Ovary (tissue), 9 donors: ENCODE data around the gene L1CAM. TPM values are rescaled to one million over a fixed set of nuclear protein-coding genes. Genes with fewer than 3 reads are reported as not detected.

ENCODE experiments used
- DNase-seq, 5 donors: peaks; one replicate each; pipeline ENCODE4 v3.0.0-alpha.2; 2019 to 2020
- H3K27ac ChIP-seq, 2 donors: fragments of 200-600 bp; one replicate each; pipeline versions ENCODE4 v1.5.1 to v1.8.0; 2019 to 2022
- H3K27me3 ChIP-seq: fragments of 200-600 bp; one replicate; pipeline ENCODE4 v1.8.0; 2022
- H3K36me3 ChIP-seq: fragments of 200-600 bp; sonication (generic); one replicate; pipeline ENCODE4 v1.5.1; 2019
- H3K4me1 ChIP-seq: one replicate; pipeline ENCODE4 v1.8.1; 2013; ENCODE audit warnings: mild to moderate bottlenecking, moderate library complexity; ENCODE audit not compliant: insufficient read depth
- H3K4me3 ChIP-seq: fragments of 200-600 bp; sonication (generic); one replicate; pipeline ENCODE4 v1.5.1; 2017
- H3K9me3 ChIP-seq, 2 donors: fragments of 200-600 bp in 1 of 2; sonication (generic) in 1 of 2; one replicate each; pipeline versions ENCODE4 v1.5.1 to v1.8.1; 2013 to 2019; ENCODE audit warnings: mild to moderate bottlenecking in 1 of 2, moderate library complexity in 1 of 2
- EP300 ChIP-seq: sonication (generic); formaldehyde crosslinking; IDR thresholded peaks from one replicate; pipeline ENCODE4 v1.6.1; 2017; ENCODE audit warnings: antibody characterized with exemption
- POLR2A ChIP-seq: fragments of 450-650 bp; IDR thresholded peaks from one replicate; pipeline ENCODE4 v1.6.1; 2017; ENCODE audit warnings: antibody characterized with exemption, mild to moderate bottlenecking, moderate library complexity
- WGBS, 3 donors: extraction: QIAGEN DNeasy Blood & Tissue Kit in 1 of 3; methylation state at CpG; one replicate each; pipeline versions ENCODE4 v1.1.5 to v1.1.7; 2013 to 2017; 5-methylcytosine and 5-hydroxymethylcytosine counted together
- intact Hi-C, 4 donors: fragments of 100-400 bp; cut with DNase I; formaldehyde crosslinking; loops; one replicate each; pipeline versions ENCODE4 v1.11.0 to v1.15.1; 2022 to 2023
- polyA plus RNA-seq, 2 donors: library from polyadenylated mRNA; stranded (reverse); fragments of 200-250 nt in 1 of 2; fragments of 350-450 nt in 1 of 2; fragmentation: Illumina TruSeq in 1 of 2; extraction: RNeasy Lipid Tissue Mini Kit (QIAGEN cat#74804) in 1 of 2; gene quantifications; one replicate each; pipeline ENCODE4 v1.2.3, GENCODE V29; 2013 to 2014
- total RNA-seq, 7 donors: library from RNA; depleted of rRNA in 2 of 7; stranded (reverse); fragments of >200 nt in 2 of 7; fragmentation: NEBNext Ultra II Directional in 3 of 7; extraction: Animal tissue kit (Norgen Biotek cat#: 25700) in 3 of 7; gene quantifications; one replicate each; pipeline versions ENCODE4 v1.1.0 to v1.2.4, GENCODE V29; 2016 to 2023
- TF ChIP-seq, protein P1 (sequence below), 3 donors: fragments of 450-650 bp in 2 of 3; fragments of 200-600 bp in 1 of 3; IDR thresholded peaks; one replicate each; pipeline versions ENCODE4 v1.5.1 to v1.8.0; 2016 to 2022; ENCODE audit warnings: antibody characterized with exemption in 3 of 3, mild to moderate bottlenecking in 1 of 3
- donor health status: DM: no; HTN: no; CAD: no; lungs with moderate emphysema.
- donor health status: DM: no; HTN: no; CAD: no.
- donor health status: Bipolar disorder and iron deficiency.
- donor health status: DM: yes; HTN: yes; CAD: no.
- donor health status: DM: no; HTN: no; CAD: no.
- donor health status: DM: yes; HTN: yes; CAD: no.

Gene L1CAM
- total and polyA plus RNA-seq, 9 donors, result 0.36 to 3.0 (median 0.99) TPM; not detected in 1

DNA sequence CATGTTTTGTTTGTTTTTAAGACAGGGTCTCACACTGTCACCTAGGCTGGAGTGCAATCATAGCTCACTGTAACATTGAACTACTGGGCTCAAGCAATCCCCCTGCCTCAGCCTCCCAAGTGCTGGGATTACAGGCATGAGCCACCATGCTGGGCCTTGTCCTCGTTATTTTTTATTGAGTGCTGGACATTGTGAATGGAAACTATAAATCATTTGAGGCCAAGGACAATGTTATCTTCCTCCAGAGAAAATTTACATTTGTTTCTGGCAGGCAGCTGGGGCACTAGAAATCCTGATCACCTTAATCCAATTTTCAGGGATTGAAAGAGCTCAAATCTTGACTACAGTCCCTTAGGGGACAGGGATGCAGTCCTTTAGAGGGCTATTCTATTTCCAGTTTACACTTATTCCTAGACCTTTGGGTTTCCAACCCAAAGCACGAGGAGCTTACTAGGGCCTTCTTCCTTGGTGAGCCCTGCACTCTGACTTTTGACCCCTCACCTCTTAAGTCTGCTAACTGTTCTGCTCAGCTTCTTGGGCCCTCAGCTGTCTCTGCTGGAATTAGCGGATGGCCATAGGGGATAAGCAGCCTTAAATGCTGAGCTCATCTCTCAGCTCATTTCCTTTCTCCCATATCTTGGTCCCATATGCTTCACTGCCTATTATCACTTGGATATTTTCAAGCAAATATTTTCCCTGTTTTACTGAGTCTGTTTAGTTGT is 32.6 kb downstream of the L1CAM start:
- WGBS, 3 donors, result 41 to 52% (median 46%) methylated on average over 3 of the region's 3 CpGs
- TF ChIP-seq, protein P1, sequence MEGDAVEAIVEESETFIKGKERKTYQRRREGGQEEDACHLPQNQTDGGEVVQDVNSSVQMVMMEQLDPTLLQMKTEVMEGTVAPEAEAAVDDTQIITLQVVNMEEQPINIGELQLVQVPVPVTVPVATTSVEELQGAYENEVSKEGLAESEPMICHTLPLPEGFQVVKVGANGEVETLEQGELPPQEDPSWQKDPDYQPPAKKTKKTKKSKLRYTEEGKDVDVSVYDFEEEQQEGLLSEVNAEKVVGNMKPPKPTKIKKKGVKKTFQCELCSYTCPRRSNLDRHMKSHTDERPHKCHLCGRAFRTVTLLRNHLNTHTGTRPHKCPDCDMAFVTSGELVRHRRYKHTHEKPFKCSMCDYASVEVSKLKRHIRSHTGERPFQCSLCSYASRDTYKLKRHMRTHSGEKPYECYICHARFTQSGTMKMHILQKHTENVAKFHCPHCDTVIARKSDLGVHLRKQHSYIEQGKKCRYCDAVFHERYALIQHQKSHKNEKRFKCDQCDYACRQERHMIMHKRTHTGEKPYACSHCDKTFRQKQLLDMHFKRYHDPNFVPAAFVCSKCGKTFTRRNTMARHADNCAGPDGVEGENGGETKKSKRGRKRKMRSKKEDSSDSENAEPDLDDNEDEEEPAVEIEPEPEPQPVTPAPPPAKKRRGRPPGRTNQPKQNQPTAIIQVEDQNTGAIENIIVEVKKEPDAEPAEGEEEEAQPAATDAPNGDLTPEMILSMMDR (IDR thresholded peaks at IDR 0.05), result no peak
- TF ChIP-seq EP300, result no peak
- TF ChIP-seq POLR2A, result no peak
- Histone ChIP-seq H3K27me3 (no peaks in the 10 kb centered on the region), H3K36me3 (no peaks in the 10 kb centered on the region), H3K4me1 (no peaks in the 10 kb centered on the region), H3K9me3 (no peaks in the 10 kb centered on the region), H3K4me3 (no peak overlapping the region), H3K27ac (no peak overlapping the region)
- intact Hi-C loops, result no loop called here
- no peak for DNase-seq

DNA sequence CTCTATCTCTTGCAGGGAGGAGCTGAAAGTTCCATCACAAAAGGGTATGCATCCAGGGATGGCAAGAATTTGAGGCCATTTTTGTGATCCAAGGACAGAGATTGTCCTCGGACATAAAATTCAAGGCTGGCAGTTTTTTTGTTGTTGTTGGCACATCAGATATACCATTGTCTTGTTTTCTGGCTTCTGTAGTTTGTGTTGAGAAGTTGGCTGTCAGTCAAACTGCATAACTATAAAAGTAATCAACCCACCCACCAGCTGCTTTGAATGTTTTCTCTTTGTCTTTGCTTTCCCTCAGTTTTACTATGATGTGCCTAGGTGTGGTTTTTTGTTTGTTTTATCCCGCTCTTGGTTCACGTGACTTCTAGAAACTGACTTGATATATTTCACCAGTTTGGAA is 34.0 kb downstream of the L1CAM start:
- no peak for DNase-seq
- Histone ChIP-seq H3K9me3 (no peaks in the 10 kb centered on the region), H3K4me3 (no peak overlapping the region), H3K4me1 (no peaks in the 10 kb centered on the region), H3K27ac (no peak overlapping the region), H3K27me3 (no peaks in the 10 kb centered on the region), H3K36me3 (no peaks in the 10 kb centered on the region)
- intact Hi-C loops, result no loop called here
- 70 to 79% (median 75%) methylated on average over 3 of the region's 3 CpGs for WGBS, 3 donors
- TF ChIP-seq, protein P1 (IDR thresholded peaks at IDR 0.05), result no peak
- TF ChIP-seq POLR2A, result no peak
- no peak for TF ChIP-seq EP300

DNA sequence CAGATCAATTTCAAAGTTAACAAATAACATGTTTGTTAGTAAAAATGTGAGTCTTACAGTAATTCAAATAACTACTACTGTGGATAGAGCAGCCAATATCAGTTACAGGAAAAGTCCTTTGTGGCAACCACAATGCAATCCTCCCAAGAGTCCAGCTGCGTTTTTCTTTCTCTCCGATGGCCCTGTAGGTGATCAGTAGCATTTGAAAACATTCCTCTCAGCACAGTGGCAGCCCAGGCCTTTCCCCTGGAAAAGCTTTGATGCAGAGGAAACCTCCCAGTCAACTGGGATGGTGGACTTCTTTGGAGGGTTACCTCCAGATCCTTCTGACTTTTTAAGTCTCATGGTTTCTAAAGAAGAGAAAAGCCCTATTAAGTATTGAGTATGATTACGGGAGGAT is 37.6 kb downstream of the L1CAM start:
- Histone ChIP-seq H3K27ac (no peak overlapping the region), H3K36me3 (no peaks in the 10 kb centered on the region), H3K4me1 (no peaks in the 10 kb centered on the region), H3K27me3 (no peaks in the 10 kb centered on the region), H3K4me3 (no peak overlapping the region), H3K9me3 (no peaks in the 10 kb centered on the region)
- TF ChIP-seq, protein P1 (IDR thresholded peaks at IDR 0.05), result no peak
- TF ChIP-seq EP300 (no peak), POLR2A (no peak)
- 62 to 67% (median 66%) methylated on average over 3 of the region's 3 CpGs for WGBS, 3 donors
- no peak for DNase-seq
- intact Hi-C loops, result no loop called here

DNA sequence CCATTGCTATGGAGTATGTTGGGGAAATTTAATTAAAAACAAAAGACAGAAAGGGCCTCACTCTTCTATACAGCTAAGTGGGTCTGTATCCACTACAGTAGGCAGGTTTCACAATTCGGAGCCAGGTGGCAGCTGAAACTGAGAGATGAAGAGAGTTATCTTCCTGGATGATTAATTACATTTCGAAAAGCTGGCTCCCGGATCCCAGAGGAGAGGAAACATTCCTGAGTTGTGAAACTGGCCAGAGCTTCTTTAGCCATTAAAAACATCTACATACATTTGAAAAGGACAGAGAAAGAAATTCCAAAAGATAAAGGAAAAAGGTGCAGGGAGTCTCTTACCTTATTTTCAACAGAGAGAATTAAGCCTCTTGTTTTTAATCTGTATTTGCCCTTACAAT is 40.1 kb downstream of the L1CAM start:
- no peaks in the 10 kb centered on the region for H3K27me3 ChIP-seq
- WGBS, 3 donors, result 8 to 25% (median 20%) methylated on average over 3 of the region's 3 CpGs

DNA sequence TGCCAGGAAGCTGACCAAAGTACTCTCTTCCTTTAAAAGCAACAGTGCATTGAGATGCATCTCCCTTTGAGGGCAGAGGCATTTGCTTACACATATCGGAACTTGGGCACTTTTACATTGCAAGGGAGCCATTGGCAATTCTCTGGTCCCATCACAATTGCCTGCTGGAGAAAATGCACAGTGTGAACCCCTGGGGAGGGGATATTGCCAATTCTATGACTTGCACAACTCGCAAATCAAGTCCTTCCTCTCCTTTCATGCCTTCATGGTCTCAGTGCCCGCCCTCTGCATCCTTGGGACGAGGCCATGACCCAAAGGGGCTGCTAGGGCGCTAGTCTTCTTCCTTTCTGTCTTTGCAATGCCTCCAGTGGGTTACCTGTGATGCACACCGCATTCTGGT is 40.8 kb downstream of the L1CAM start:
- Histone ChIP-seq H3K4me1 (no peaks in the 10 kb centered on the region), H3K4me3 (no peak overlapping the region), H3K27me3 (no peaks in the 10 kb centered on the region), H3K9me3 (no peaks in the 10 kb centered on the region), H3K27ac (no peak overlapping the region), H3K36me3 (no peaks in the 10 kb centered on the region)
- 37 to 46% (median 38%) methylated on average over 6 of the region's 6 CpGs for WGBS, 3 donors
- no peak for DNase-seq
- TF ChIP-seq, protein P1 (IDR thresholded peaks at IDR 0.05), result no peak
- TF ChIP-seq EP300, result no peak
- intact Hi-C loops, result no loop called here

More for the DNA sequence above, 40.1 kb downstream of the L1CAM start:
- TF ChIP-seq POLR2A, result no peak
- Histone ChIP-seq H3K36me3 (no peaks in the 10 kb centered on the region), H3K4me3 (no peak overlapping the region), H3K4me1 (no peaks in the 10 kb centered on the region), H3K9me3 (no peaks in the 10 kb centered on the region), H3K27ac (no peak overlapping the region)
- intact Hi-C loops, result no loop called here
- no peak for DNase-seq
